ENCODE data around the gene BMAL1. TPM values are rescaled to one million over a fixed set of nuclear protein-coding genes. Genes with fewer than 3 reads are reported as not detected.

BMAL1 gene
- total and polyA plus RNA-seq, 2 donors (not counting 3 experiments of a cell fraction or from before 2014, with no cell fraction given): 5.8 to 10.1 TPM

- H4K20me1 ChIP-seq (replicated peaks; ENCODE audit: control insufficient read depth, extremely low read depth, insufficient read depth, low read length): no peaks in the 10 kb centered on the region
- no peaks in the 10 kb centered on the region for H3K9me1 ChIP-seq (replicated peaks; ENCODE audit: control insufficient read depth, extremely low read depth, insufficient read depth, low read length)
- FAIRE-seq: no peak
- dilution Hi-C loops (cut with MboI; ENCODE audit: extremely low pct_ligation_motif_present, low sequenced_read_pairs) (no loop called here), intact Hi-C loops (cut with micrococcal nuclease) (no loop called here)
- no peak overlapping the region for H3K27ac ChIP-seq (ENCODE audit: insufficient read depth, low read depth, low read length)
- H3K9ac ChIP-seq (replicated peaks; ENCODE audit: extremely low read depth, insufficient read depth, low read length): no peak overlapping the region
- H3K4me3 ChIP-seq (replicated peaks in 1 of 3; ENCODE audit: insufficient read depth in 1 of 3, low read depth in 1 of 3, low read length in 3 of 3): no peak overlapping the region
- BruUV-seq (replicated peaks): no TSS peak
- no peaks in the 10 kb centered on the region for H3K9me3 ChIP-seq (replicated peaks; ENCODE audit: control insufficient read depth, insufficient read depth, low read length)
- DNase-seq (ENCODE audit: low read depth, low spot score): no peak
- no peaks in the 10 kb centered on the region for H3K4me1 ChIP-seq (ENCODE audit: control insufficient read depth, extremely low read depth, insufficient read depth, low read length)
- no peaks in the 10 kb centered on the region for H3K27me3 ChIP-seq (ENCODE audit: control insufficient read depth in 2 of 2, insufficient read depth in 2 of 2, low read length in 2 of 2)
- no peaks in the 10 kb centered on the region for H3K79me2 ChIP-seq (ENCODE audit: control insufficient read depth, insufficient read depth, low read length)
- POLR2A ChIA-PET: no interaction called here
- TF ChIP-seq CTCF (IDR thresholded peaks at IDR 0.05; ENCODE audit: extremely low read depth in 1 of 2, insufficient read depth in 1 of 2, low read depth in 1 of 2, low read length in 2 of 2): no peak
- no peak for TF ChIP-seq POLR2AphosphoS5 (IDR thresholded peaks at IDR 0.05; ENCODE audit: insufficient read depth, low read depth, low read length)
- TF ChIP-seq, protein P1, sequence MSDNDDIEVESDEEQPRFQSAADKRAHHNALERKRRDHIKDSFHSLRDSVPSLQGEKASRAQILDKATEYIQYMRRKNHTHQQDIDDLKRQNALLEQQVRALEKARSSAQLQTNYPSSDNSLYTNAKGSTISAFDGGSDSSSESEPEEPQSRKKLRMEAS (IDR thresholded peaks at IDR 0.05; ENCODE audit: insufficient read depth, insufficient read length): no peak
- TF ChIP-seq JUN (IDR thresholded peaks at IDR 0.05; ENCODE audit: borderline replicate concordance, insufficient read depth, insufficient read length, low read depth): no peak
- no peak for TF ChIP-seq MYC (IDR thresholded peaks at IDR 0.05; ENCODE audit: low read depth, low read length)
- TF ChIP-seq EZH2 (IDR thresholded peaks at IDR 0.05; ENCODE audit: borderline replicate concordance, low read depth, low read length, severe bottlenecking): no peak
- no peak for TF ChIP-seq FOS (IDR thresholded peaks at IDR 0.05; ENCODE audit: borderline replicate concordance, insufficient read depth, low read length)
- no peak for TF ChIP-seq POLR2A (IDR thresholded peaks at IDR 0.05; ENCODE audit: low read depth, low read length)
- no peak for TF ChIP-seq GATA2 (IDR thresholded peaks at IDR 0.05; ENCODE audit: insufficient read depth, insufficient read length, low read depth, low read length)
- no peaks in the 10 kb centered on the region for H3K36me3 ChIP-seq (ENCODE audit: control insufficient read depth in 2 of 2, extremely low read depth in 1 of 2, insufficient read depth in 2 of 2, low read length in 2 of 2)
- CTCF ChIA-PET: interaction anchor here (0.6 to 1.9 kb wide), 3 partner anchors 13 to 17 kb away, joined by 3 to 6 read pairs (median 4); no protein-coding TSS in a partner anchor
- H3K4me2 ChIP-seq (ENCODE audit: insufficient read depth, low read length): no peak overlapping the region
- H2AFZ ChIP-seq (ENCODE audit: low read depth, low read length): no peak overlapping the region
These were observed 23.9 kb downstream of the BMAL1 start for GRCh38 chr11:13301522-13301921.
